Stimulated activated CD4-positive, alpha-beta T cell treated with anti-CD3 and anti-CD28 coated beads, Interleukin-12 subunit alpha, Interleukin-12 subunit beta, amount 100 ng/mL, for 4 hours (primary cell): ENCODE results near the gene SOX18.

ENCODE experiments used
- DNase-seq: peaks from one replicate; pipeline ENCODE4 v3.0.0-alpha.2; 2020

Gene SOX18

GRCh38 chr20:64037199-64037497, 12.3 kb downstream of the SOX18 start:
- no peak for DNase-seq

DNA sequence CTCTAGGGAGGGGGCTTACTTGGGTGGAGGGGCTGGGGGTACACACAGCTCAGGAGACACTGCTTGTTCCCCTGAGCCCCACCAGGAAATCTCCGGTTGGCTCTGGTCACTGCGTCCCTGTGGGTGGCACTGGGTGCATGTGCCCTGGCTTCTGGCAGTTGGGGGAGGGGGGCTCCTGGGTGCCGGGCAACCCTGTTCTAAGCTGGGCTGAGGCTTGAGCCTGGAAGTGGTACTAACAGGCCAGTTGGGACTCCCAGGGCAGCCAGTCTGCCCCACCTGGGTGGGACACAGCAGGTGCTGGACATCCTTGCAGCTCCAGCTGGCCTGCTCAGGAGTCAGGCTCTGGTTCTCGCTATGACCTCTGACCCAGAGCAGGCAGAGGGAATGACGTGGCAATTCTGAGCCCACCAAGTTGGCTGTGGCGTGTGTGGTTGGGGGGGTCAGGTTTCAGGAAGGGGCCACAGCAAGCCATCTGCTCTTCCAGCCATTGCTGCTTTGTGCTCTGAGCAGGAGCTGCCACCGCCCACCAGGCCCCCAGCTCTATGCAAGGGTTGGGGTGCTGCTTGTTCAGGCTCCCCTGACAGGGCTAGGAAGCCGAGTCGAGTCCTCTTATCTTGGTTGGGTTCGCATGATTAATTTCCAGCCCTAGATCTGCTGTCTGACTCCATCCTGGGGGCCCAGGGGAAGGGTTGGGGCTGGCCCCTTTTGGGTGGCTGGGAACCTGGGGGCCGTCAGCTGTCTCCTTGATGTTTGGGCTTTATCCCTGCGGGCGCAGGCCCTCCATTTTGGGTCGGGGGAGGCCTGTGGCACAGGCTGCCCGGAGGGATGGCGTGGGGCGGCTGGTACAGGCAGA, 12.9 kb downstream of the SOX18 start:
- no peak for DNase-seq

DNA sequence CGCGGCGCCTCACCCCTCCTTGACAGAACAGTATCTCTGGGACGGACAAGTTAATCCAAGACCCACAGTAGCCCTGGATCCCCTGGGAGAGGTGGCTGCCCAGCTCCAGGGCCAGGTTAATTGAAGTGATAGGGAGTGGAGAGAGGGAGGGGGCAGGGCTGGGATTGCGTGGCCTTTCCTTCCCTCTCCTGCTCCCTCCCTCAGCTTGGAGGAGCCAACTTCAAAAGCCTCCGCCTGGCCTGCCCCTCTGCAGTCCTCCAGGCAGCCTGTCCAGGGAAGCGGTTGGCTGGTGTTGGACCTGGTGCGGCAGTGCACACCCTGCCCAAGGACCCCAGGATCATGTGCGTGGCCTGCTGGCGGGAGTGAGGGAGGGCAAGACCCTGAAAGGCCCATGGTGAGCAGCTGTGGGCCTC, 13.5 kb downstream of the SOX18 start, which contains the start of gene C20orf204:
Gene C20orf204 (plus strand): TSS at position 250 of the 413 bp plus-strand sequence. CDS start 142 bp downstream, at position 392.
- no peak for DNase-seq

- DNase-seq = no peak
These were observed 14.1 kb downstream of the SOX18 start for GRCh38 chr20:64035066-64035932.

DNA sequence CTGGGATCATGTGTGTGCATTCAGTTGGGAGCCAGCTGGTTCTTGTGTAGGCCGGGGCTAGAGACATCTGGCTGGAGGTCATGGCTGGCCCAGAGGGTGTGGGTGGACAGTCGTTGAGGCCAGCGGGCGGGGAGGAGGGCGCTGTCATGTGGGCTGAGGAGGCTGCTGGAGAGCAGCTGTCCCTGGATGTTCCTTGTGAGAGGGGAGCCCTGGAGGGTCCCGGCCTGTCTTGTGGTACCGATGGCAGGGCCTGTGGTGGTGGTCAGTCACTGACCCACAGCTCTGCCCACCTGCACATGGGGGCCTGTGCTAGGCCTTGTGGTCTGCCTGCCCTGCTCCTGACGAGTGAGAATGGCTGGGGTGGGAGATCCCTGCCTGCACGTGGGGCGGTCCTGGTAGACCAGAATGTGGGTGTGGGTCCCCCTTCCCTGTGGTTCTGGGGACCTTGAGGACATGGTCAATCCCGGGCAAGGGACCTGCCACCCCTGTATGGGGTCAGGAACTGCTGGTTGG, 15.4 kb downstream of the SOX18 start:
- DNase-seq = no peak

DNA sequence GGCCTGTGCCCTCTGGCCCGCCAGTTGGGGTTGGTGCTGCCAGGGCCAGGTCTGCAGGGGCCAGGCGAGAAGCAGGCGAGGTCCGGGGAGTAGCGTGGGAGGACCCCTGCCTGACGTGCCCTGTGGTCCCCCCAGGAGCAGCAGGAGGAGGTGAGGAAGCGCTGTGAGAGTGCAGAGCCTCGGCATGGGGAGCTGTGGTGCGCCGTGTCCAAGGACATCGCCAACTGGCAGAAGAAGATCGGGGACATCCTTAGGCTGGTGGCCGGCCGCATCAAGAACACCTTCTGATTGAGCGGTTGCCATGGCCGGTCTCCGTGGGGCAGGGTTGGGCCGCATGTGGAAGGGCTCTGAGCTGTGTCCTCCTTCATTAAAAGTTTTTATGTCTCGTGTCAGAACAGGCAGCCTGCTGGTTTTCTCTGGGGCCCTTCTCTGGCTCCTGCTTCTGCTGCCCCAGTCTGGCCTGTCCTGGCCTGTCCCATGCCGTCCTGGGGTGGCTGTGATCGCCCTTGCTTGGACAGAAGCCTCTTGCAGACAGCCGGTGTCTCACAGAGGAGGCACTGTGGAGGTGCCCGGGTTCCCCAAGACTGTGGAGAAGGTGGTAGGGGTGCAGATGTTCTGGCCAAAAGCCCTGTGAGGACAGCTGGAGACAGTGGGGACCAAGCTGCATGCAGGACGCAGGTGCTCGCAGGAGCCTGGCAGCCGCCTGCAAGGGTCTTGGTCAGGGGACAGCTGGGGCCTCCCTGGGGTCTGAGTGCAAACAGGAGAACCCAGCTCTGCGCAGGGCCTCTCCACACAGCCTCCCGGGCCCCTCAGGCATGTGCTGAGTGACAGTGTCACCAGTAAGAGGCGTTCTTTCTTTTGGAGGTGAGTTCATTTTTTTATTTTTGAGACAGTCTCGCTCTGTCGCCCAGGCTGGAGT, 16.5 kb downstream of the SOX18 start:
- DNase-seq = no peak

DNA sequence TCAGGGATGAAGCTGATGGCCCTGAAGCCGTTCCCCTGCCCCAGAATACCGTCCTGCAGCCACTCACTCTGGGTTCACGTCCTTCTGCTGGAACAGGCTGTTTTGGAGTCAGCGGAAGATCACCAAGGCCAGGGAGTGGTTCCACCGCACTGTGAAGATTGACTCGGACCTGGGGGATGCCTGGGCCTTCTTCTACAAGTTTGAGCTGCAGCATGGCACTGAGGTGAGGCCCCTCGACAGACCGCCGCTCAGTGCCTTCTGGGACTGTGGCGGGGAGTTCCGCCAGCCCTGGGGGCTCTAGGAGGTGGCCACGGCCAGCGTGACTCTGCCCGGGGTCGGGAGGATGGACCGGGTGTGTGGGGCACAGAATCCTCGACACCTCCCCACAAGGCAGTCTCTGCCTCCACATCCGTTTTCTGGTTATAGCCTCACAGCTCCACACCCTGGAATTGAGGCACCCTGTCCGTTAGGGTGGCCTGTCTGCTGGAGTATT, 17.6 kb downstream of the SOX18 start:
- DNase-seq = no peak

DNA sequence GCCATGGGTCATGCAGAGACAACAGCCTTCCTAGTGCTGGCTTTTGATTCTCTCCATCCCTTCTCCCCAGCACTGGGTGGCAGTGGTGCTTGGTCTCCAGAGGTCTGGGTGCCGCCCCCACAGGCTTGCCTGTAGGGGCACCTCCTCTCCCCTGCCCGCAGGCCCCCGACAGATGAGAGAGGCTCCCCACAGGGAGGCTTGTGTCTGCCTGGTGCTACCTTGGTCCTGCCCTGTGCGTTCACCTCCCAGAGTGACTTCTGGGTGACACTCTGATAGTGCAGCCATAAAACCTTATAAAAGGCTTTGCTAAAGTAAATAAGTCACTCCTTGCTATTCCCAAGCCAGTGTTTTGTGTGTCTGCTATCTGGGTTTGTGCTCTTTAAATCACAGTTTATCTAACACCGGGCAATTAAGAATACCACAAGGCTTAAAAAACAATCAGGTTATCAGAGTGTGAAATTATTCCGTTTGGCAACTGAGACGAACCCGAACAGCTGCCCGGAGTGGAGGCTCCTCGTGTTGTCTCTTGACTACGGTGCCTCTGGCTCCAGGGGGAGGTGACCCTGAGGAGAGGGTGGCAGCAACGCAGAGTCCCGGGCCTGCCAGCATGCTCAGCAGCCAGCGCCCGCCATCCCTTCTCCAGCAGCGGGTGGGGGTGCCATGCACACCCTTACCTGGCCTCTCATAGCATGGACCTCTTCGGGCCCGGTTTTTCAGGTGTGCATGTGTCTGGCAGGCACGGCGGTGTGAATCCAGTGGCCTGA, 18.9 kb downstream of the SOX18 start:
- no peak for DNase-seq

GRCh38 chr20:64029293-64030117, 19.9 kb downstream of the SOX18 start:
- no peak for DNase-seq

- no peak for DNase-seq
These were observed 21.3 kb downstream of the SOX18 start for GRCh38 chr20:64027981-64028685.

- no peak for DNase-seq
These were observed 23.5 kb downstream of the SOX18 start for GRCh38 chr20:64025826-64026412.

DNA sequence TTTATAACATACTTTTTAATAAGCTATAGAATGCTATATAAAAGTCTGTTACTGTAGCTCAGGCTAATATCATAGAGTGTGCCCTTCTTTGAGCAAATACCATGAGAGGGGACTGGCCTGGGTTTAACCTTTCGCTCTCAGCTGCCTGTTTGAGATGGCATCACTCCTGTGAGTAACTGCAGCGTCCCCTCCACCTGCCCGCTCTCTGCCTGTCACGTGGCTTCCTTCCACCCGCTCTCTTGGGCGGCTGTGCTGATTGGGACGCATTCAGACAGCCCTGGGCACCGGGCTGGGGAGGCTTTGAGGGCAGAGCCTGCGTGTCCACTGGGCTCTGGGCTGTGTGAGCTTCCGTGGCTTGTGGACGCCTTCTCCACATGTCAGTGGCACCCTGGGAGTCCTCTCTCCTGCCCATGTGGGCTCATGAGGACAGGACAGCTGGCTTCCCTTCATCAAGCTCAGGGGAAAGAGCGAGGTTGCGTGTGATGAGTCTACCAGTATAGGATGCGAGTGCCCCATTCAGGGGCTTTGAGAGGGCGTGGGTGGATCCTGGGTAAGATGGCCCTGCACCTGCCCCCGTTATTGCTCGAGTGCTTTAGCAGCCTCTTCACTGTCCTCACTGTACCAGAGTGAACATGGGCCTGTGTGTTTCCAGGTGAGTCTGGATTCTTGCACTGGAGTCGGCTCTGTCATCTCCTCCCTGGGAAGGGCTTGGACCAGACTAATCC, 24.2 kb downstream of the SOX18 start:
- no peak for DNase-seq

DNA sequence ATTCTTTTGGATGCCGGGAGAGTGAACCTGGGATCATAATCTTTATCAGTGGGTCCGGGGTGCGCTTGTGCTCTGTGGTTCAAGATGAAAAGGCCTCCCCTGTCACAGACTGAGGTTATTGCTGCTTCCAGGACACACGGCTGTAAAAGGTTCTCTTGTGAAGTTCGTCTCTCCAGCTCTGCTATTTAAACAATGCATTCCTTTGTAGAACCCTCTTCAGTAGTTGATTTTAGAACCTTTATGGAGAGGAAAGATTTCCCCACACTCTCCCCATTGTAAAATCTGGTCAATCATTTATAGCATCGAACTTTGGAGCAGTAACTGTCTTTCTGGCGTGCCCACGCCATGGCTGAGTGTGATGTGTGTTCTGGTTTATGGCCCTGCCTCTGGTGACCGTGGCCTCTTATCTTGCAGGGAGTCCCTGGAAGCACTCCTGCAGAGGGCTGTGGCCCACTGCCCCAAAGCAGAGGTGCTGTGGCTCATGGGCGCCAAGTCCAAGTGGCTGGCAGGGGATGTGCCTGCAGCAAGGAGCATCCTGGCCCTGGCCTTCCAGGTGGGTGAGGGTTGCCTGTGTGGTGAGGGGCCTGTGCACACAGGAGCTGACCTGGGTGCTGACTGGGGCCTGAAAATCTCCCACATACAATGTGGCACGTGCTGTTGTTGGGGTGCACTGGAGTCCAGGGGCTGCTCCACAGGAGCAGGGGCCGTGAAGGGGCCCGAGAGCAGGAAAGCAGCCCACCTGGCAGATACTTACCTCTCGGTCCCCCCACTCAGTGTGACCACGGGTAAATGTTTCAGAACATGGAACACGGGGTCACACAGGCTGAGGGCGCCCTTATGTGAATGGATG, 25.1 kb downstream of the SOX18 start:
- DNase-seq = no peak

DNA sequence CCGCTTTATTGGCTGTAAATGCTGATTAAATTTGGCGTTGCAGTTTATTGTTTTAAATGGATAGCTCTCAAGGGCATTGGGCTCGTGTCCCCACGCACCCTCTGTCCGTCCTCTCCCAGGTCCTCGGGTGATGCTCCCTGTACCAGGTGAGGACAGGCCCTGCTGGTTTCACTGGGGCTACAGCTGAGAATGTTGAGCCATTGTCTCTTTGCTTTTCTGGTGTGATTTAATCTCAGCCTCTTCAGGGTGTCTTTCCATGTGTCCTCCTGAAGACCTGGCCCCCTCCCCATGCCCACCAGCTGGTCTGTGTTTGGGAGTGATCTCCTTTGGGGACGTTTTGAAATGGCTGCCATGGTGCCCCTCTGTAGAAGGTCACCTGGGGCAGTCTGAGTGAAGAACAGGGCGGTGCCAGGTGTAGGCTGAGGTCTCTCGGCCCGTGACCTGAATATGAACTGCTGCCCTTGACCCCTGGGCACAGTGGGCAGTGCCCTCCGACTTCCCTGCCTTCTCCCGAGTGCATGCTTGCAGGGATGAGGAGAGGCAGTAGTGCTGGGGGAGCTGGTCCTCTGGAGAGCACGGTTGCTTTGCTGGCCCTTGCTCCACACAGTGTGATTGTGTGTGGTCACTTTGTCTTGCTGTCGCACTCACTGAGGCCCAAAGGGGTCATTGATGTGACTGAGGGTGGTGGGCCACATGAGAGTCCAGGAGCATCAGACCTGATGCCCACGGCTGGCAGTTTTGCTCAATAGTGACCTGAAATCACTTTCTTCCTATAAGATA, 25.9 kb downstream of the SOX18 start:
- DNase-seq = no peak

DNA sequence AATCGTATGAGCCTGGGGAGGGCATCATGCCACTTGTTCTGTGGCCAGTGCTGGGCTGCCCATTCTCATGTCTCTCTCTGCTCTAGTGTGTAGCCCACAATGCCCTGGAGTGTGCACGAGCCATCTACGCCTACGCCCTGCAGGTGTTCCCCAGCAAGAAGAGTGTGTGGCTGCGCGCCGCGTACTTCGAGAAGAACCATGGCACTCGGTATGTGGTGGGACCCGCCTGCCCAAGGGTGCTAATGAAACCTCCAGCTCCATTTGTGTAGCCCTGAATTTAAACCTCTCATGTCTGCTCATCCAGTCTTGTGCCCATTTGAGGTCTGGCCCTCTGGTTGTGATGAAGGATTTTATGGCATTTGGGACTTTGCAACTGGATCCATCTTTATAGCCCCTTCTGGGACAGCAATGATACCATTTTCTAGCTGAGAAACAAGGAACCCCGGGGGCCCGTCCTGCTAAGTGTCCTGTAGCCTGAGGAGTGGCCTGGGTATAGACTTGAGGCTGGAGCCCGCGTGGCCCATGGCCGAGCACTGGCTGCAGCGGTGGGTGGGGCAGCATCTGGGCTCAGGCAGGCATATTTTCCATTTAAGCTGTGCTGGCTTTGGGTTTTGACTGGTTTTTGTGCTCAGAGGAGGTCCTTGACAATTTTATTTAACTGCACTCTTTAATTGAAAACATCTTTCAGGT, 26.6 kb downstream of the SOX18 start:
- DNase-seq = no peak
